HepG2 (cell line): ENCODE data around the gene PRRT2. TPM values are rescaled to one million over a fixed set of nuclear protein-coding genes. Genes with fewer than 3 reads are reported as not detected.

ENCODE experiments used
- AHR ChIP-seq: IDR thresholded peaks from 2 replicates; pipeline ENCODE4 v1.6.1; 2018; ENCODE audit warnings: missing genetic modification reagents, missing compliant biosample characterization
- AKAP8 ChIP-seq: sonication (generic); formaldehyde crosslinking; IDR thresholded peaks from 2 replicates; pipeline ENCODE4 v1.5.1; 2020; ENCODE audit warnings: mild to moderate bottlenecking, missing genetic modification reagents
- CERS6 ChIP-seq: sonication (generic); formaldehyde crosslinking; IDR thresholded peaks from 2 replicates; pipeline ENCODE4 v1.5.0; 2020; ENCODE audit warnings: missing genetic modification reagents
- EED ChIP-seq: sonication (generic); formaldehyde crosslinking; IDR thresholded peaks from 2 replicates; pipeline ENCODE4 v1.5.0; 2020; ENCODE audit warnings: mild to moderate bottlenecking, missing genetic modification reagents
- FOXO1 ChIP-seq: sonication (generic); formaldehyde crosslinking; IDR thresholded peaks from 2 replicates; pipeline ENCODE4 v1.4.0; 2020; ENCODE audit warnings: missing genetic modification reagents
- HOXA9 ChIP-seq: sonication (generic); formaldehyde crosslinking; IDR thresholded peaks from 2 replicates; pipeline ENCODE4 v1.8.1; 2022; ENCODE audit warnings: missing genetic modification reagents, mild to moderate bottlenecking, moderate library complexity, borderline replicate concordance
- KDM3A ChIP-seq: IDR thresholded peaks from 2 replicates; pipeline ENCODE4 v1.6.1; 2018; ENCODE audit warnings: low read depth, missing compliant biosample characterization
- MEF2D ChIP-seq: sonication (generic); formaldehyde crosslinking; IDR thresholded peaks from 2 replicates; pipeline ENCODE4 v1.5.1; 2020; ENCODE audit warnings: mild to moderate bottlenecking, missing genetic modification reagents
- MIER2 ChIP-seq: IDR thresholded peaks from 2 replicates; pipeline ENCODE4 v1.6.1; 2016; ENCODE audit warnings: missing biosample characterization, missing genetic modification reagents
- MXD3 ChIP-seq: IDR thresholded peaks from 2 replicates; pipeline ENCODE4 v1.6.1; 2016; ENCODE audit warnings: mild to moderate bottlenecking, missing biosample characterization, missing genetic modification reagents
- MXI1 ChIP-seq: IDR thresholded peaks from 3 replicates; pipeline ENCODE4 v1.6.1; 2012; ENCODE audit warnings: low read depth, low read length, inconsistent platforms, borderline replicate concordance
- NR2F1 ChIP-seq, 2 experiments: fragments of 450-650 bp in 1 of 2; formaldehyde crosslinking in 1 of 2; IDR thresholded peaks; 2 replicates each; pipeline versions ENCODE4 v1.5.0 to v1.6.1; 2016 to 2020; ENCODE audit warnings: mild to moderate bottlenecking in 1 of 2, missing compliant biosample characterization in 1 of 2, missing genetic modification reagents in 1 of 2, moderate library complexity in 1 of 2
- RNF2 ChIP-seq: fragments of 450-650 bp; conservative IDR thresholded peaks from 2 replicates; pipeline ENCODE4 v1.6.1; 2016; ENCODE audit warnings: low read depth
- RXRB ChIP-seq: IDR thresholded peaks from 2 replicates; pipeline ENCODE4 v1.6.1; 2016; ENCODE audit warnings: borderline replicate concordance, missing genetic modification reagents, missing compliant biosample characterization
- SALL1 ChIP-seq: sonication (generic); formaldehyde crosslinking; IDR thresholded peaks from 2 replicates; pipeline ENCODE4 v1.8.0; 2022; ENCODE audit warnings: mild to moderate bottlenecking, missing genetic modification reagents
- SNAPC5 ChIP-seq: sonication (generic); formaldehyde crosslinking; IDR thresholded peaks from 2 replicates; pipeline ENCODE4 v1.8.1; 2023; ENCODE audit warnings: mild to moderate bottlenecking, missing genetic modification reagents, borderline replicate concordance
- STAG1 ChIP-seq: sonication (generic); formaldehyde crosslinking; IDR thresholded peaks from 2 replicates; pipeline ENCODE4 v1.4.0; 2020; ENCODE audit warnings: missing genetic modification reagents
- ZNF18 ChIP-seq: sonication (generic); formaldehyde crosslinking; IDR thresholded peaks from 2 replicates; pipeline ENCODE4 v1.8.0; 2022; ENCODE audit warnings: mild to moderate bottlenecking, missing genetic modification reagents; ENCODE audit not compliant: insufficient replicate concordance
- ZNF224 ChIP-seq: sonication (generic); formaldehyde crosslinking; IDR thresholded peaks from 2 replicates; pipeline ENCODE4 v1.5.0; 2020; ENCODE audit warnings: mild to moderate bottlenecking, missing genetic modification reagents
- ZNF383 ChIP-seq: sonication (generic); formaldehyde crosslinking; IDR thresholded peaks from 2 replicates; pipeline ENCODE4 v1.4.0; 2020; ENCODE audit warnings: missing genetic modification reagents, mild to moderate bottlenecking, borderline replicate concordance
- ZNF543 ChIP-seq: sonication (generic); formaldehyde crosslinking; IDR thresholded peaks from 2 replicates; pipeline ENCODE4 v1.4.0; 2020; ENCODE audit warnings: mild to moderate bottlenecking, missing genetic modification reagents
- ZNF547 ChIP-seq: sonication (generic); formaldehyde crosslinking; IDR thresholded peaks from 2 replicates; pipeline ENCODE4 v1.5.1; 2020; ENCODE audit warnings: mild to moderate bottlenecking, missing genetic modification reagents
- ZNF574 ChIP-seq: sonication (generic); formaldehyde crosslinking; IDR thresholded peaks from 2 replicates; pipeline ENCODE4 v1.4.0; 2020; ENCODE audit warnings: missing genetic modification reagents
- ZNF713 ChIP-seq: sonication (generic); formaldehyde crosslinking; IDR thresholded peaks from 2 replicates; pipeline ENCODE4 v1.4.0; 2020; ENCODE audit warnings: mild to moderate bottlenecking, missing genetic modification reagents
- ZNF891 ChIP-seq: sonication (generic); formaldehyde crosslinking; IDR thresholded peaks from 2 replicates; pipeline ENCODE4 v1.5.0; 2020; ENCODE audit warnings: mild to moderate bottlenecking, missing genetic modification reagents
- polyA plus RNA-seq, 8 experiments: library from polyadenylated mRNA; depleted of rRNA in 3 of 8; stranded (reverse) in 7 of 8; unstranded in 1 of 8; fragments of >200 nt; fragmentation: Illumina TruSeq in 4 of 8; extraction: Trizol in 4 of 8; gene quantifications; 2 replicates each; pipeline versions ENCODE4 v1.2.1 to v1.2.3, GENCODE V29; 2011 to 2016; ENCODE audit warnings: low read depth in 4 of 8, missing spikeins in 1 of 8, mixed read lengths in 1 of 8; ENCODE audit not compliant: insufficient read depth in 1 of 8
- total RNA-seq, 5 experiments: library from RNA; depleted of rRNA; stranded (reverse); fragments of >200 nt; fragmentation: Illumina TruSeq; extraction: Trizol; gene quantifications; 2 replicates each; pipeline ENCODE4 v1.2.3, GENCODE V29; 2016; ENCODE audit warnings: low read depth in 1 of 5

PRRT2 gene
- total and polyA plus RNA-seq, 2 of the 13 experiments (the other 11 are each of a cell fraction or from before 2014, with no cell fraction given), result 0.51 to 1.1 TPM

GRCh38 chr16:29784901-29785500 is 27.0 kb upstream of the PRRT2 start (continued):
- TF ChIP-seq ZNF383 (CRISPR knock-in tag) (no peak), KDM3A (CRISPR knock-in tag) (peak; percentile 78), AHR (0 out of 2 replicates have a peak, but pooled peaks have one; percentile 26), MXD3 (CRISPR knock-in tag) (peak; percentile 70; the same call in 1 of the 2 replicates), HOXA9 (CRISPR knock-in tag) (no peak), NR2F1 (CRISPR knock-in tag; IDR thresholded peaks at IDR 0.05) (no peak), CERS6 (no peak), SALL1 (CRISPR knock-in tag) (peak; percentile 75), MIER2 (CRISPR knock-in tag) (peak; percentile 87), ZNF574 (CRISPR knock-in tag) (peak; percentile 79), FOXO1 (peak; percentile 58), MXI1 (0 out of 3 replicates have a peak, but pooled peaks have one; percentile 39), AKAP8 (no peak), ZNF891 (peak; percentile 69; the same call in 1 of the 2 replicates), EED (no peak), MEF2D (0 out of 2 replicates have a peak, but pooled peaks have one; percentile 28), ZNF18 (CRISPR knock-in tag) (no peak), SNAPC5 (CRISPR knock-in tag) (no peak), ZNF547 (CRISPR knock-in tag) (peak; percentile 87), RNF2 (no peak), ZNF224 (CRISPR knock-in tag) (no peak), RXRB (peak; percentile 65; the same call in 1 of the 2 replicates), ZNF543 (CRISPR knock-in tag) (no peak), STAG1 (CRISPR knock-in tag) (peak; percentile 82), ZNF713 (CRISPR knock-in tag) (no peak)
